Activated T-cell treated with anti-CD3 and anti-CD28 coated beads for 24 hours (primary cell): ENCODE data around the gene DHRS13.

Experiments used
- DNase-seq: peaks from one replicate; pipeline ENCODE4 v3.0.0-alpha.2; 2020; ENCODE audit warnings: low read depth

Gene DHRS13

GRCh38 chr17:28858801-28859355, 44.0 kb downstream of the DHRS13 start:
- DNase-seq: no peak

- DNase-seq: no peak
Measured at GRCh38 chr17:28857905-28858800, 44.7 kb downstream of the DHRS13 start.

GRCh38 chr17:28856028-28856574, 46.8 kb downstream of the DHRS13 start:
- DNase-seq: no peak

DNA sequence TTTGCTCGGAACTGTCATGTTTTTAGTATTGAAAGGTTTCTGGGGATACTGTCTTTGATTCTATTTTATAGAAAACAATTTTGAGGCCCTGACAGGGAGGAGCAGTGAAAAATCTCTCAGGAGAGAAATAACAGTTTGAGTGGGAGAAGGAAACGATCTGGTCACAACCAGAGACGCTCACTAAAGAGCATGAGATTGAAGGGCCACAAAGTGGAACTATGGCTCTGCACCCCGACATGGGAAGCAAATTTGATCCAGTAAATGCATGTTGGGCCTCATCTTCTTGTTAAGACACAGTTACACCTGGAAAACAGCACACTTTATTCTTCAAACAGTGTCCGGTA, 47.6 kb downstream of the DHRS13 start:
- no peak for DNase-seq

DNA sequence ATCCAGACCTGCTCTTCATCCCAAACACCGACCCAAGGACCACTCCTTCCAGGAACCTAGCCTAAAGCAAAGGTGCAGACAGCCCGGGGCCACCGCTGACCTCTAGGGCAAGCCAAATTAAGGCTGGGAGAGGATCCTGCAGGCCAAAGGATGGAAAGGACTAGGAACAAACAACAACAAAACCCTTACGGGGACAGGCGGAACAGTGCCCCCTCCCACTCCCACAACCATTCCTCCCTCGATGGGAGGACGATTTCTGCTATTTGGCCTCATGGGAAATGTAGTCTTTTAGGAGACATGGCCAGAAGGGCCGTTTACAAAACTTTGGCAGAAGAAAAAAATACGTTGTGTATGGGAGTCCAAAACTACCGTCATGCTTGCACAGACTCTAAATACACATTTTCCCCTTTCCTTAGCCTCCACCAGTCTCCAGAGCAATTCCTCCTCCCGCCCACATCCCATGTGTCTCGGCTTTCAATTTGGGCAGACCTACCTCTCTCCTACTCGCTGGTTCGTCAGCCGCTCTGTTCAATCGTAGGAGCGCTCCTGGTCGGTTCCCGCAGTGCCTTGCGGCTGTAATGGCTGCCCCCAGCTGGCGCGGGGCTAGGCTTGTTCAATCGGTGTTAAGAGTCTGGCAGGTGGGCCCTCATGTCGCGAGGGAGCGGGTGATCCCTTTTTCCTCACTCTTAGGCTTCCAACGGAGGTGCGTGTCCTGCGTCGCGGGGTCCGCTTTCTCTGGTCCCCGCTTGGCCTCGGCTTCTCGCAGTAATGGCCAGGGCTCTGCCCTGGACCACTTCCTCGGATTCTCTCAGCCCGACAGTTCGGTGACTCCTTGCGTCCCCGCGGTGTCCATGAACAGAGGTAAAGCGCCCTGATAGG, 48.2 kb downstream of the DHRS13 start, which contains the start of gene ERAL1:
TSS of gene ERAL1 (plus strand) at position 560 of the 879 bp plus-strand sequence. CDS start at position 579, 19 bp downstream.
- peak; percentile 79 for DNase-seq

DNA sequence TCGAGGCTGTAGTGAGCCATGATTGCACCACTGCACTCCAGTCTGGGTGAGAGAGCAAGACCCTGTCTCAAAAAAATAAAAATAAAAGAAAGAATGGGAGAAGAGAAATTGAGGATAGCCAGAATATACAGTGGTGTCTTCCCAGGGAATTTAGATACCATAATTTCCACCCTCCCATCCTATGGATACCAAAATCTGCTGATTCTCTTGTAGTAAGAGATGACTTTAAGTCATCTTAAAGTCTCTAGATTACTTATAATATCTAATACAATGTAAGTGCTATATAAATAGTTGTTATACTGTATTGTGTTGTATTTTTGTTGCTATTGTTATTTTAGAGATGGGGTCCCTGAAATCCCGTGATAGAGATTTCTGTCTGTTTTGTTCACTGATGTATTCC, 49.6 kb downstream of the DHRS13 start:
- no peak for DNase-seq

DNA sequence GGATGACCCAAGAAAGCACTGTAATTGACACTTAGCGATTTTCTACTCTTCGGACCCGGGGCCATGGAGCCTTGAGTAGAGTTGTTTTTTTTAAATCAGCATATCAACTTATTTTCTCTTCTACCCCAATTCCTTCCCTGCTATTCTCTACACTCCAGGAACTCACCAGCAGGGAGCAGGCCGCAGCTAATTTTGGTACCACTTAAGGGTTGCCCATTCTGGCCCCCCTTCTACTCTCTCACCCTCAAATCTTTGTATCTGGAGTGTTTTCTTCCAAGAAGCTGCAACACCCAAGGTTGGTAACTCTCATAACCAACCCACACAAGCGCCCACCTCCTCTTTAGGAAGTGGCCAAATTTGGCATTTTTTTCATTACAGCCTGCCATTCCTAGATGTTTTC, 53.6 kb downstream of the DHRS13 start:
- DNase-seq: no peak

DNA sequence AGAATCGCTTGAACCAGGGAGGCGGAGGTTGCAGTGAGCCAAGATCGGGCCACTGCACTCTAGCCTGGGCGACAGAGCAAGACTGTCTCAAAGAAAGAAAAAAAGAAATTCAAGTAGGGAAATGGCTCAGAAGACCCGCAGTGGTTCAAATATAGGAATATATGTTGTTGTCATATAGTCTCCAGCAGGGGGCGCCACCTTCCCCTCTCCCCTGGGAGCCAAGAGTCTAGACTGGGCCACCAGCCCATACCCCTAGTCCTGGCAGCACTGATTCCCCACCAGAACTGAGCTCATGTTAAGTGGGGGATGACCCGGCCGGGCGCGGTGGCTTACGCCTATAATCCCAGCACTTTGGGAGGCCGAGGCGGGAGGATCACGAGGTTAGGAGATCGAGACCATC, 54.2 kb downstream of the DHRS13 start:
- peak; percentile 38 for DNase-seq
